ENCODE data around the gene WNT2.
A peak's percentile ranks its signal among the peaks of the same experiment; 100 is the strongest.
"Not testable (repeated sequence)": the region's sequence is repeated elsewhere in the genome, so short reads cannot be mapped to it uniquely, and the experiment has no call there.

The WNT2 gene

GRCh38 chr7:117264716-117265115 is 58.1 kb downstream of the WNT2 start:
- no peak for DNase-seq (ENCODE audit: low read depth, low spot score)

DNA sequence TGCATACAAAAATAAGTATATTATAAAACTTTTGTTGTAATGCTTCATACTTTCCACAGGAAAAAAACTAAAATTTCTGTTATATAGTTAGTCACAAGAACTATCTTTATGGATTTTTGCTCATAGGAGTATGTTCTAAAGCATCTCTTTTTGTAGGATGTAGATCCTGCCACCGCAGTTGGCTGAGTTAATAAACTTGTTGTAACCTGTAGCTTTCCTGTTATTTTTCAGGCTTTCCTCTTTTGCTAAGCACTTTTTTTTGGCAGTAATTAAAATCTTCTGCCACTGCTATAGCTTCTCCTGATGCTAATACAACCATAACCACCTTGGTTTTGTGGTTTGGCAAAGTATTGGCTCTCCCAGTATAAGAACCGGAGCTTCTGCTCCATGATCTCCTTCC is 60.3 kb downstream of the WNT2 start:
- no peak for DNase-seq (ENCODE audit: low read depth, low spot score)

- DNase-seq (ENCODE audit: low read depth, low spot score): no peak
Measured at GRCh38 chr7:117259615-117260014, 63.2 kb downstream of the WNT2 start.

DNA sequence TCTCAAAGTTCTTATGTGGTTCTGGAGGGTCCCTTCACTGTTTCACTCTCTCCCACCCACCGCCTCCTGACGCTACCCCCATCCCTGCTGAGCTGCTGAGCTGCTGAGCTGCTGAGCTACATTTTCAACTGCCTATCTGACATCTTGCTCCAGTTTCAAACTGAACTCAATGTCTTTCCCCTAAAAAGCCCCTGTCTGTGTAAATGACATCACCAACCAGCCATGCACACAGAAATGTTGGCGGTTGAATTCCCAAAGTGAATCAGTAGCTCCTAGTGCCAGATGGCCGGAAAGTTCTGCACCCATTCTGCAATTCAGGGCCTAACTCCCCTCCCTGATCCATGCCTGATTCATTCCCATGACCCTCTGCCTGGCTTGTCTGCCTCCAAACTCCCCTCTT is 71.2 kb downstream of the WNT2 start:
- peak; percentile 64 for DNase-seq (ENCODE audit: low read depth, low spot score)

- DNase-seq (ENCODE audit: low read depth, low spot score): no peak
Measured at GRCh38 chr7:117250801-117251200, 72.1 kb downstream of the WNT2 start.

DNA sequence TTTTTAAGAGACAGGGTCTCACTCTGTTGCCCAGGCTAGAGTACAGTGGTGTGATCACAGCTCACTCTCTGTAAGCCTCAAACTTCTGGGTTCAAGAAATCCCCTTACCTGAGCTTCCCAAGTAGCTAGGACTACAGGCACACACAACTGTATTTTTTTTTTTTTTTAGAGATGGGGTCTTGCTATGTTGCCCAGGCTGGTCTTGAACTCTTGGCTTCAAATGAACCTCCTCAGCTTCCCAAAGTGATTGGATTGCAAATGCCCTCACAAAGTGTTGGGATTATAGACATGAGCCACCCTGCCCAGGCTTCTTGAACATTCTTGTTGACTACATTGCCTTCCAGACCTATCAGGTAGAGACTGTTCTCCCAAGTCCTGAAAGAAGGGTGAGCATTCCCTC is 72.6 kb downstream of the WNT2 start:
- no peak for DNase-seq (ENCODE audit: low read depth, low spot score)

- DNase-seq (ENCODE audit: low read depth, low spot score): no peak
Measured at GRCh38 chr7:117249696-117250095, 73.2 kb downstream of the WNT2 start.

DNA sequence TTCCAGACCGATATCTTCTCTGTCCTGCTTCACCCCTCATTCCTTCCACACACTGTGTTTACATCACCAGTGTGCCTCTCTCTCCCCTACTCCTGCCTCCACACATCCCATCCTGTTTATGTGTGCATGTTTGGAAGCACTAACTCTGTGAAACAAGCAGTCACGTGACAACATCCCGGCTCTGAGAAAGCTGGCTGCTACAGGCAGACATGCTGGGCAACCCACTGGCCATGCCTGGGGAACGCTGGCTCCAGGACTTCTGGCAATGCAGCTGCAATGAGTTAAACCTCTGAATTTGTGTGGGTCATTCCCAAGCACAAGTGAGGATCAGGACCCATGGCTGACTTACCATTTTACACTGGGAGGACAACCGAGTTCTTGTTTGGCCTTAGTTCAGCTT is 74.0 kb downstream of the WNT2 start:
- DNase-seq (ENCODE audit: low read depth, low spot score): no peak

DNA sequence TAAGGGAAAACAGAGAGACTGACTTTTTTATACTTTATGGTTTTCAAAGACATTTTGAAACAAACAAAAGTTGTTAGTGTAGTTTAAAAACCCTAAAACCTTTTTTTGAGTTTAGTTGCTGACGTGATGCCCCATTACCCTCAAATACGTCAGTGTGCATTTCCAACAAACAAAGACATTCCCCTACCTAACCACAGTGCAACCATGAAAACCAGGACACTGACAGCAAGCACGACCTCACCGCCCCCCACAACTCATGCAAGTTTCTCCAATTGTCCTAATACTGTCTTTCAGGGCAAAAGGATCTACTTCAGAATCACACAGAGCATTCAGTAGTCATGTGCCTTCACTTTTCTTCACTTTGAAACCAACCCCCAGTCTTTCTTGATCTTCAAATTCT is 75.0 kb downstream of the WNT2 start:
- DNase-seq (ENCODE audit: low read depth, low spot score): peak; percentile 50

DNA sequence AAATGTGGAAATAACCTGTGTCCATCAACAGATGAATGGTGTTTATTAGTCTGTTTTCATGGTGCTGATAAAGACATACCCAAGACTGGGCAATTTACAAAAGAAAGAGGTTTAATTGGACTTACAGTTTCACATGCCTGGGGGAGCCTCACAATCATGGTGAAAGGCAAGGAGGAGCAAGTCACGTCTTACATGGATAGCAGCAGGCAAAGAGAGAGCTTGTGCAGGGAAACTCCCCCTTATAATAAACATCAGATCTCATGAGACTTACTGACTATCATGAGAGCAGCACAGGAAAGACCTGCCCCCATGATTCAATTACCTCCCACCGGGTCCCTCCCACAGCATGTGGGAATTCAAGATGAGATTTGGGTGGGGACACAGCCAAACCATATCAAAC is 77.2 kb downstream of the WNT2 start:
- DNase-seq (ENCODE audit: low read depth, low spot score): not testable (repeated sequence)

- no peak for DNase-seq (ENCODE audit: low read depth, low spot score)
Measured at GRCh38 chr7:117243390-117243789, 79.5 kb downstream of the WNT2 start.

DNA sequence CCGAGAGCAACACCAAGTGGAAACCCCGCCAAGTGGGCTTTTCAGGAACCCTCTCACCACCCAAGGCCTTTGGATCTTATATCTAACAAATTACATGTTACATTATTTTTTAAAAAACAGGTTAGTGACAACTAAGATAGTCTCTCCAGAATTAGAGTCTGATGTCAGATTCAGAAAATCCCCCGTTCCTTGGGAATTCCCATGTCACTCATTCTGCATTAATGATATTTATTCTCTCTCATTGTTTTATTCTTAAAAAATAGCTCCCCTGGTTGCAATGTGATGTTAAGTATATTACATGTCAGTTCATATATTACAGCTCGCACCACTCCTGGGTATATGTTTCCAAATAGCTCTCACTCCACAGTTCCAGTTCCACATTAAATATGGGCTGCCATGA is 81.8 kb downstream of the WNT2 start:
- no peak for DNase-seq (ENCODE audit: low read depth, low spot score)

DNA sequence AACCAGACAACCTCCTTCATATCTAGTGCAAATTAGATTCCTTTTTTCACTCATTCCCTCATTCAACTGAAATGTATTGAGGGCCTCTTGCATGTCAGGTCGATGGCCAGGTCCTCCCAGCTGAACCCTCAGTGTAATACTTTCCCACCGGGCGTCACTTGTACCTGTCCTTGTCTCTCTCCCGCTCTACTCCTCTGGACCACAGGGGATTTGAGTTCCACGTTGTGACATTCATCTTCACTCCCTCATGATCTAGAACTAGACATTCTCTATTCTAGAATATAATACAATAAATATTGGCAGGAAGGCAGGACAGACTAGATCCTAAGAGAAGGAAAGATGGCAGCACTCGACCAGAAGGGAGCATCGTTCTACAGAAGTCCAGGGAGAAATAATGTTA is 83.9 kb downstream of the WNT2 start:
- no peak for DNase-seq (ENCODE audit: low read depth, low spot score)

- DNase-seq (ENCODE audit: low read depth, low spot score): no peak
Measured at GRCh38 chr7:117238472-117238871, 84.4 kb downstream of the WNT2 start.

- DNase-seq (ENCODE audit: low read depth, low spot score): no peak
Measured at GRCh38 chr7:117237646-117238045, 85.2 kb downstream of the WNT2 start.

- no peak for DNase-seq (ENCODE audit: low read depth, low spot score)
Measured at GRCh38 chr7:117231047-117231359, 91.9 kb downstream of the WNT2 start.

DNA sequence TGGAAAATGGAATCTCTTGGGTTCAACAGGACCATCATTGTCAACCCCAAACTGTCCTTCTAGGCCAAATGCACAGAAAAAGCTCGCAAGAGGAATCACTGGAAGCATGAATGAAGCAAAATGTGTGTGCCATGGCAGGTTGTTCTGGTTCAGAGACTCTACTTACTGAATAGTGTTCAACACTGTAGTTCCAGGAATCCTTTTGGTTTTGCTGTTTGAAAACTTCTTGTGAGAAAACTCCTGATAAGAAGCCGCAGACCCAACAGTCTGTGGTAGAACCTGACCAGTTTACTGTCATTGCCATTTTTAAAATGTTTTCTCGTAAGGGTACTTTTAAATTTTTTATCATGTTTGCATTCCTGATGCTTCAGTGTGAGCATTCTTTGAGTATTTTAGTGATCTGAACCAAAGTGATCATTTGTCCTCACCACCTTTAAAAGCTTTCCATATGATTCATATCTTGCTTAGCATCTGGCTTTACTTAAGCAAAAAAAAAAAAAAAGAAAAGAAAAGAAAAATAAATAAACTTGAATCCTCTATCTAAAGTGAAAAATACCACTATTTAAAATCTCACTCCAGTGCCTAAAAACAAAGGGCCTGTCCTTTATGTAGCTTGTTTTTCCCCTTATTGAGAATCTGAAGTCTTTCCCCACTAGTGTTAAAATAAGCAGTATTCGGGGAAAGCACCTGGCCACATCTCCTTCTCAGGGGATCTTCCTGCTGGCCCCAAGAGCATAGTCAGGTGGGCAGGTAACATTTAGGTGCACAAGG is 92.4 kb downstream of the WNT2 start:
- DNase-seq (ENCODE audit: low read depth, low spot score): peak; percentile 76

DNA sequence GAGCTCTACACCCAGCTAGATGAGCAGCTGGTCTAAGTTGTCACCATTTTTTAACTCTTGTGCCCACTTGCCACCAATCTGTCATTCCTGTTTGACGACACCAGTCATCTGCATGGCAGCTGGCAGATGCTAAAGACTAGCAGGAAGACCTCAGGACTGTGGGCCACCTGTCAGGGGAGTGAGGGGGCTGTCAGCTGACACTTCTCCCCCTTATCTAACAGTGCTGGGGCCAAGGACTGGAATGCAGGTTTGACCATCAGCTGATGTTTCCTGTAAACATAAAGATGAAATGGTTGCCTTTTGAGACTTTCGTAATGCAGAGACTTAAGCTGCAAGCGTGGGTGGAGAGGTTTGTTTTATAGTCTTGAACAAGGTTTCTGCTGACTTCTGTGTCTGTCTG is 93.5 kb downstream of the WNT2 start:
- DNase-seq (ENCODE audit: low read depth, low spot score): no peak

GRCh38 chr7:117227091-117227490 is 95.8 kb downstream of the WNT2 start:
- DNase-seq (ENCODE audit: low read depth, low spot score): no peak

DNA sequence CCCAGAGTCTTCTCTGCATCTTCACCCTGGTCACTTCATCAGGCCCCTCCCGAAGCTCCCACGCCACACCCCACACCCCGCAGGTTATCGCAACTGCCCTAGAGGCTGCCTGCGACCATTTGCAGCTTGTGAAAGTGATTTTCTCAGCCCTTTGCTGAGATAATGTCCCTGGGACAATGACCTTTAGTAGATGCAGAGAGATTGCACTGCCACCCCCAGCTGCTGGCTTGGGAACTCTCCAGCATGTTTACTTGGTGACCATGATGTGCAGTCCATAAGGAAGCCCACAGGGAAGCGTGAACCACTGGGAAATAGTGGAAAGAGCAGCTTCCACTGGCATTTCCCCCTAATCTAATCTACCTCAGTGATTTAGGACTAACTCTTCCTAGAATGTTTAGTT is 97.3 kb downstream of the WNT2 start:
- no peak for DNase-seq (ENCODE audit: low read depth, low spot score)

Data from astrocyte of the hippocampus (primary cell).